ENCODE results near the gene FAM171A1.

- TF ChIP-seq, protein P1, sequence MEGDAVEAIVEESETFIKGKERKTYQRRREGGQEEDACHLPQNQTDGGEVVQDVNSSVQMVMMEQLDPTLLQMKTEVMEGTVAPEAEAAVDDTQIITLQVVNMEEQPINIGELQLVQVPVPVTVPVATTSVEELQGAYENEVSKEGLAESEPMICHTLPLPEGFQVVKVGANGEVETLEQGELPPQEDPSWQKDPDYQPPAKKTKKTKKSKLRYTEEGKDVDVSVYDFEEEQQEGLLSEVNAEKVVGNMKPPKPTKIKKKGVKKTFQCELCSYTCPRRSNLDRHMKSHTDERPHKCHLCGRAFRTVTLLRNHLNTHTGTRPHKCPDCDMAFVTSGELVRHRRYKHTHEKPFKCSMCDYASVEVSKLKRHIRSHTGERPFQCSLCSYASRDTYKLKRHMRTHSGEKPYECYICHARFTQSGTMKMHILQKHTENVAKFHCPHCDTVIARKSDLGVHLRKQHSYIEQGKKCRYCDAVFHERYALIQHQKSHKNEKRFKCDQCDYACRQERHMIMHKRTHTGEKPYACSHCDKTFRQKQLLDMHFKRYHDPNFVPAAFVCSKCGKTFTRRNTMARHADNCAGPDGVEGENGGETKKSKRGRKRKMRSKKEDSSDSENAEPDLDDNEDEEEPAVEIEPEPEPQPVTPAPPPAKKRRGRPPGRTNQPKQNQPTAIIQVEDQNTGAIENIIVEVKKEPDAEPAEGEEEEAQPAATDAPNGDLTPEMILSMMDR (optimal IDR thresholded peaks at IDR 0.05 in 1 of 3, IDR thresholded peaks at IDR 0.05 in 1 of 3, conservative IDR thresholded peaks at IDR 0.05 in 1 of 3; ENCODE audit: extremely low read depth in 1 of 3, insufficient read depth in 2 of 3, low read length in 3 of 3), result no peak
- no peak for TF ChIP-seq EZH2 (IDR thresholded peaks at IDR 0.05; ENCODE audit: low read length)
These were observed 23.9 kb downstream of the FAM171A1 start for GRCh38 chr10:15347150-15347549.
